ENCODE results near the gene DDX25.
A peak's percentile ranks its signal among the peaks of the same experiment; 100 is the strongest.
"Not testable (repeated sequence)": the region's sequence is repeated elsewhere in the genome, so short reads cannot be mapped to it uniquely, and the experiment has no call there.

The DDX25 gene

DNA sequence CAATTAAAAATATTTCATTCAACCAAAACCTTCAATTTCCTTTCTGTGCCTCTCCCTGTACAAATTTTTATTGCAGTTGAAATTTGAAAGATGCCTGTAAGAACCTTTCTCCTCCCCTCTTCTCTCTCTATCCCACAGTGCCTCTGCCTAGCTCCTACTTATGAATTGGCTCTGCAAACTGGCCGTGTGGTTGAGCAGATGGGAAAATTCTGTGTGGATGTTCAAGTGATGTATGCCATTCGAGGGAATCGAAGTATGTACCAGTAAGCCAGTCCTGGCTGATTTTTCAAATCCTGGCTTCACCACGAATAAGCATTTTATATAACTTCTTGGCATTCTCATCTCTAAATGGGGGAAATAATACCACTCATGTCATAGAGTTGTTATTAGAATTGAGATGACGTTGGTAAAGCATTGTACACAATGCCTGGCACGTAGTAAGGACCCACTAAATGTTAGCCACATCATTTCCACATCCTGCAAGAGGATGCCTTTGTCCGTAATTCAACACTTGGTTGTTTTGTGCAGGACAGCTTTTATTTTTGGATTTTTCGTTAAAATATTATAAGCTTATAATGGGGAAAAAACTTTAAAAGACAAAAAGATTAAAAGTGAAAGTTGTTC lies 6.0 kb downstream of the DDX25 start:
- no peak for DNase-seq

GRCh38 chr11:125914601-125915000 lies 10.3 kb downstream of the DDX25 start:
- not testable (repeated sequence) for DNase-seq

DNA sequence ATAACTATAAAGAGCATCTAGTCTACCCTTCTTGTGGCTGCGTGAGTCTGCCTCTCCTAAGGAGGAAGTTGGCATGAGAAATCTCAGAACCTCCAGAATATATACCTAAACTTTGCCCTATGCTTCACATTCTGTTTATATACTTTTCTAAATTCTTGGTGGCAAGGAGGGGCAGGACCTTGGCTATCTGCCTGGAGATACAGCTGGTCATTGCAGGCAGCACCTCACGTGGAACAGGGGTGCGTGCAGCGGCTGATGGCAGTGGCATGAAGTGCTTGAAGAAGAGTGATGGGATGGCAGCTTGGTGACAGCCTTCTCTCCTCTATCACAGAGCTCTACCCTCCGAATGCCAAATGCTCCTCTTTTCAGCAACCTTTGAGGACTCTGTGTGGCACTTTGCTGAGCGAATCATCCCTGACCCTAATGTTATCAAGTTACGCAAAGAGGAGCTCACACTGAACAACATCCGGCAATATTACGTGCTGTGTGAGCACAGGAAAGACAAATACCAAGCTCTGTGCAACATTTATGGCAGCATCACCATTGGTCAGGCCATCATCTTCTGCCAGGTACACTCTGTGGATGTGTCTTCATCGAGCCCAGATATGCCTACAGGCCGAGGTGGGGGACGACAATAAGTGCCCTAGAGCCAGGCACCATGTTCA lies 12.5 kb downstream of the DDX25 start:
- DNase-seq, result no peak

- DNase-seq, result no peak
Measured at GRCh38 chr11:125918140-125918840, 14.0 kb downstream of the DDX25 start.

GRCh38 chr11:125921042-125921441 lies 16.7 kb downstream of the DDX25 start:
- no peak for DNase-seq

- no peak for DNase-seq
Measured at GRCh38 chr11:125922156-125922555, 17.8 kb downstream of the DDX25 start.

DNA sequence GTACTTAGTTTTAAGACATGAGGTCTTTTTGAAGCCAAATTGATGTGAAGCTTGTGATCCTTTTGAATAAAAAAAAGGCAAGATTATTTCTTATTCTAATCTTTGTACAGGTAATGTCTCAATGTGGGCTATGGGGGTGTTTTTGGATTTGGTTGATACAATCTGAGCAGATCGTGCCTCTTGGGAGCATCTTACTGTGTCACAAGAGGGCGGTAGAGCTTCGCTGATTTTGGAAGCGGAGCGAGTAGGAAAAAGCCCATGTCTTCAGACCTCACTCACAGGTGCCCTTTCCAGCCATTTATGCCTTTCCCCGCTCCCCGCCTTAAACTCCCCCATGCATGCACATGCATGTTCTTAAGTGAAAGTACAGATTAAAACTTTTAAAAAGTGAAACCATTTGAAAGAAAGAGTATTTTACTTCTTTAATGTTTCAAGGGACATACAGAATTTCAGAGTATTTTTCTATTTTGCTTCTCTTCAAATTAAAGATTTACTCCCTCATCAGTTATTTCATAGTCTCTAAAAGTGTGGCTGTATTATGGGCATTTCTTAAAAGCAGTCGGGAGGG lies 18.8 kb downstream of the DDX25 start:
- DNase-seq, result peak; percentile 58

GRCh38 chr11:125923633-125924032 lies 19.3 kb downstream of the DDX25 start:
- no peak for DNase-seq

DNA sequence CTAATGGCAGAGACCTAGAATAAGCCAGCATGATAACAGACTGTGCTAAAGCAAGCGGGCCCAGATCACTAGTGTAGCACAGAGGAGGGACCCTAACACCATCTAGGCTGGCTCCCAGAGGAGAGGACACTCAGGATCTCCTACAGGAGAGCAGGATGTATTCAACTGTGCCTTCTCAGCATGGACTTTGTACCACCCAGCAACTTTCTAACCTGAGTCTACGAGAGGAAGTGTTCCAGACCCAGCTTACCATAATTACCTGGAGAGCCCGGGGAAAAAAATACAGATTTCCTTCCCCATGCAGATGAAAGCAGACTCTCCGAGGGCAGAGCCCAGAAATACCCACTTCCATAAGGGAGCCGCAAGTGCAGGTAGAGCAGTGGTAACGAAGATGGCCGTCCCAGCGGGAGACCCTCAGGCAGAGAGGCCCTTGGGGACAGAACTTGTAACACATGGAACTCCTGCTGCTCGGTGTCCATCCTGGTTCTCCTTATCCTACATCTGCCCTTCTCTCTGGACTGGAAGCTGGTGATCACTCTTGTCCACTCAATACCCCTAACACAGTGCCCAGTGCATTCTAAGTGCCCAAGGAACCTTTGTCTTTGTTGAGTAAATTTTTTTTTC lies 20.2 kb downstream of the DDX25 start:
- no peak for DNase-seq

DNA sequence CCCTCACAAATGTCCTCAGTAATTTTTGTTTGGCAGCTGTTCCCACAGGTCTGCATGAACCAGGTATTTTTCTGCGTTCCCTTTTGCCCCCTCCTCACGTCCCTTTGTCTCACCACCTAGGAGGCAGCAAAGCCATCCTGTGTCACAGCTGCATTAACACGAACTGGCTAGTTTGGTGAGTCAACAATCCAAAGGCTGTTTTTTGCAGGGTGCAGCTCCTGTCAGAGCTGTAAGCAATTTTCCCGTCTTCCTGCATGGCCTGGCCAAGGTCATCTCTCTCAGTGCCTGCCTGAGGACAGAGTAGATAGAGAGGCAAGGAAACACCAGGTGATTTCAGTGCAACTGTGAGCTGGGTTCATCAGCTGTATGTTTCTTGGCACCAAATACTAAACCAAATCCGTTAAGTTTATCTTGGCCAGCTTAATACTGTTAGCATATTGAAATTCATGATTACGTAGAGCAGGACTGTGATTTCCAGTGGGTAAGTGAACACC lies 21.0 kb downstream of the DDX25 start:
- no peak for DNase-seq

- no peak for DNase-seq
Measured at GRCh38 chr11:125925804-125926203, 21.5 kb downstream of the DDX25 start.

DNA sequence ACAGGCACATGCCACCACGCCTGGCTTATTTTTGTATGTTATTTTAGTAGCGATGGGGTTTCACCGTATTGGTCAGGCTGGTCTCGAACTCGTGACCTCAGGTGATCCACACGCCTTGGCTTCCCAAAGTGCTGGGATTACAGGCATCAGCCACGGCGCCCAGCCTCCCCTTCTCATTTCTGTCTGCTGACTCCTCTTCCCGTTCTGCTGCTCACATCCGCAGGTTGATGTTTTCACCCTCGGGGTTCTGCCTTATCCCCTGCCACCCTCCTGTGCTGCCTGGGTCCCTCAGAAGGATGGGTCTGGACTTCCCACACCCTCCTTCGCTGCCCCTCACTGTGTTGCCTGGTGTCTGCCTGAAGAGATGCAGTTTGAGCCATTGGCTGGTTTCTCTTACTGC lies 22.4 kb downstream of the DDX25 start:
- no peak for DNase-seq

- DNase-seq, result no peak
Measured at GRCh38 chr11:125929445-125930075, 25.3 kb downstream of the DDX25 start.

- DNase-seq, result no peak
Measured at GRCh38 chr11:125930076-125930450, 25.8 kb downstream of the DDX25 start.

DNA sequence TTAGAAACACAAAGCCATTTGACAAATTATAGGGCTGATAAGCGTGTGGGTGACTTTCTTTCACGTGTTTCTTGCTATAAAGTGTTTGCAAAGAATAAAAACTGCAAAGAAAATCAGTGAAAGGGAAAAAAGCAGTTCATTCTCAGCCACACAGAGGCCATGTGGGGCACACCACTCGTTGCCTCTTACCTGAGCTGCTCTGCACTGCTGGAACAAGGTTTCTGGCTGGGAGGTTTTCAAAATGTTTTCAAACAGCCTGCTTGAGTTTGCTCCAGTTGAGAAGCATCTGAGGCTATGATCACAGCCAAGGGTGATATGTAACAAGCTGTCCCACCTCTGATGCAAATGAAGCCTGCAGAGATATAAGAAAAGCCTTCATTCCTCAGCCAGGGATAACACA lies 26.8 kb downstream of the DDX25 start:
- no peak for DNase-seq

- DNase-seq, result no peak
Measured at GRCh38 chr11:125931668-125932067, 27.4 kb downstream of the DDX25 start.

GRCh38 chr11:125932301-125932700 lies 28.0 kb downstream of the DDX25 start:
- no peak for DNase-seq

DNA sequence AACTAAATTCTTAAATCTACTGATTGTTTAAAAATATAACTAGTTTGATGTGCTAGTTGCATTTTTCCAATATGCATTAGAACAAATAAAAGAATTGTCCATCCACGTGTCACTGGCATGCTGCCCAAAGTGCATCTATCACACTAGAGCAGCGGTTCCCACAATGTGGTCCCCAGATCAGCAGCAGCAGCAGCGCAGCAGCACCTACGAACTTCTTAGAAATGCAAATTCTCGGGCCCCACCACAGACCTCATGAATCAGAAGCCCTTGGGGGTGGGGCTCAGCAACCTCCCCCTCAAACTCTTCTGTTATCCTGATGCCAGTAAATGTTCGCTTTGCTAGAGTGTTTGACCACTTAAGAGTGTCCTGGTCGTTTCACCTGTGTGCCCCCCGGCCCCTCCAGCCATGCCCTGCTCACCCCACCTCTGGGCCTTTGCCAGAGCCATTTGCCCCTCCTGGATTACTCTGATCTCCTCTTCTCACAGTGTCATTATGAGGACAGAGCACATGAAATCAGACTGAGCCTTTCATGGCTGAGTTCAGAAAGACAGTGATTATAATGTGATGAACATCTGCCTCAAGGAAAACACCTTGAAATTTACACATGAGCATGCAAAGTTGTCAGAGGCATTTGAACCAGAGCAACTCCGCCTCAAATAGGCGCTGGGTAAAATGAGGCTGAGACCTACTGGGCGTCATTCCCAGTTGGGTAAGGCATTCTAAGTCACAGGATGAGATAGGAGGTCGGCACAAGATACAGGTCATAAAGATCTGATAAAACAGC lies 28.9 kb downstream of the DDX25 start:
- no peak for DNase-seq

GRCh38 chr11:125934473-125934872 lies 30.2 kb downstream of the DDX25 start:
- no peak for DNase-seq

DNA sequence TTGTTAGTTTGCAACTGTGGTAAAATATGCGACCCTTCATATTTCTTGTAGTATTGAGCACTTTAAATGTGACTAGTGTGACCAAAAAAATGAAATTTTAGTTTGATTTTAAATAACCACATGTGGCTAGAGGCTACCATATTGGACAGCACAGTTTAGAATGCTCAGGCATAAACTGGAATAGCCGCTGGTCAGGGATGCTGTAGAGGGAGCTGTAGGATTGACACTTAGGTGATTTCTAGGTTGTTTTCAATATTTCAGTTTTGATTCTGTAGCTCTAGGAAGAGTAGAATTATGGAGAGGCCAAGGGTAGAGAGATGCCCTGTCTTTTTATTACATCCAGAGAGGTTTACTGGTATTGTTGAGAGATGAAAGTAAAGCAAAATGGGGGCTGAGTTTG lies 30.7 kb downstream of the DDX25 start:
- DNase-seq, result no peak

DNA sequence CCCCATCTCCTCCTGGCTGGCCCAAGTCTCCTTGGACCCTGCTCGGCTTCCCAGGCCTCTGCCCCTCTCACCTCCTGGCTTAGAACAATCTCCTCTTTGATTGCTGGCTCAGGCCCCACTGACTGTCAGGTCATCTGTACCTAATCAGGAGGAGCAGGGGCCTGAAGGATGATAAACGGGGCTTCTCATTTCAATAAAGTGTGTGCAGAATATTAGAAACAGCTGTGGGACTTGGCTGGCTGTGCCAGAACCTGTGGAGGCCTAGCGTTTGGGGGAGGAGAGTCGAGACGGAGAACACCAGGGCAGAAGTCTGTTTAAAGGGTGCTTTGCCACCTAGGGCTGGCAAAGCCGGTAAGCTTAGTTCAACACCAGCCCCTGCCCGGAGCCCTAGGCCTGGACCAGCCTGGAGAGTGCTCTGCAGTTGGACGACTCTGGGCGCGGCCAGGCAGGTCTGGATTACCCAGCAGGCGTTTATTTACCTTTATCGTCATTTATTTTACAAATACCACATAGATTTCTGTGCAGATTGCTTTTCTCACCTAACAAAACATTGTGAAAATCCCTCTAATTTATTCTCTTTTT lies 31.4 kb downstream of the DDX25 start:
- DNase-seq, result no peak

GRCh38 chr11:125938418-125938817 lies 34.1 kb downstream of the DDX25 start:
- no peak for DNase-seq
